HG02840 (cell line): ENCODE measurements around the gene ADD1.

Experiments
- ATAC-seq: cut with Tn5 transposase; IDR thresholded peaks from one replicate; pipeline ENCODE4 v1.9.1; 2021; ENCODE audit warnings: mild to moderate bottlenecking, moderate library complexity, moderate number of reproducible peaks; ENCODE audit not compliant: unreplicated experiment, low FRiP score

ADD1 gene

GRCh38 chr4:2832309-2832980 is 11.2 kb upstream of the ADD1 start:
- ATAC-seq = no peak

GRCh38 chr4:2832981-2833670 is 10.5 kb upstream of the ADD1 start:
- ATAC-seq = no peak

- ATAC-seq = no peak
Observed at GRCh38 chr4:2833671-2834000, 10.0 kb upstream of the ADD1 start.

GRCh38 chr4:2834001-2834921 is 9.4 kb upstream of the ADD1 start:
- ATAC-seq = no peak

GRCh38 chr4:2835978-2836377 is 7.7 kb upstream of the ADD1 start:
- no peak for ATAC-seq

GRCh38 chr4:2836391-2836859 is 7.2 kb upstream of the ADD1 start:
- no peak for ATAC-seq

- ATAC-seq = no peak
Observed at GRCh38 chr4:2837110-2837903, 6.3 kb upstream of the ADD1 start.

- no peak for ATAC-seq
Observed at GRCh38 chr4:2837904-2838496, 5.6 kb upstream of the ADD1 start.

GRCh38 chr4:2839060-2839459 is 4.6 kb upstream of the ADD1 start:
- ATAC-seq = no peak

- ATAC-seq = no peak
Observed at GRCh38 chr4:2842687-2843262, 869 bp upstream of the ADD1 start.

GRCh38 chr4:2843941-2844584 is 419 bp downstream of the ADD1 start:
- peak; percentile 23 for ATAC-seq

GRCh38 chr4:2846172-2846571 is 2.5 kb downstream of the ADD1 start:
- ATAC-seq = no peak

- ATAC-seq = no peak
Observed at GRCh38 chr4:2847302-2847871, 3.7 kb downstream of the ADD1 start.

- no peak for ATAC-seq
Observed at GRCh38 chr4:2848449-2848848, 4.8 kb downstream of the ADD1 start.

- no peak for ATAC-seq
Observed at GRCh38 chr4:2849267-2850152, 5.9 kb downstream of the ADD1 start.

GRCh38 chr4:2850966-2851798 is 7.5 kb downstream of the ADD1 start:
- no peak for ATAC-seq

GRCh38 chr4:2852481-2852921 is 8.9 kb downstream of the ADD1 start:
- ATAC-seq = no peak
